HAP-1 (cell line): ENCODE measurements around the gene PCDHGA3.
"Not testable (repeated sequence)": the region's sequence is repeated elsewhere in the genome, so short reads cannot be mapped to it uniquely, and the experiment has no call there.

ENCODE experiments used
- DNase-seq, 2 experiments: peaks; one replicate each; pipeline ENCODE4 v3.0.0-alpha.2; 2016 to 2020; ENCODE audit warnings: low spot score in 2 of 2
- H3K27me3 ChIP-seq: fragments of 250-450 bp; sonication (Bioruptor Pico); 2 replicates; pipeline ENCODE4 v1.5.1; 2020; ENCODE audit warnings: low read depth, mild to moderate bottlenecking, moderate library complexity
- H3K36me3 ChIP-seq: fragments of 250-450 bp; sonication (Bioruptor Pico); replicated peaks from 2 replicates; pipeline ENCODE4 v1.5.1; 2020; ENCODE audit warnings: mild to moderate bottlenecking
- H3K4me1 ChIP-seq: fragments of 250-450 bp; sonication (Bioruptor Pico); 2 replicates; pipeline ENCODE4 v1.5.1; 2020; ENCODE audit warnings: mild to moderate bottlenecking
- H3K4me3 ChIP-seq: fragments of 250-450 bp; sonication (Bioruptor Pico); 2 replicates; pipeline ENCODE4 v1.5.1; 2020; ENCODE audit warnings: mild to moderate bottlenecking, moderate library complexity
- H3K9me3 ChIP-seq: fragments of 250-450 bp; sonication (Bioruptor Pico); 2 replicates; pipeline ENCODE4 v1.5.1; 2020; ENCODE audit warnings: mild to moderate bottlenecking, moderate library complexity
- in situ Hi-C: fragments of 300-500 bp; cut with MboI; formaldehyde crosslinking; loops from 3 replicates; pipeline ENCODE4 v1.14.3; 2020; ENCODE audit warnings: low sequenced_read_pairs, inconsistent platforms, mixed read lengths

The PCDHGA3 gene

DNA sequence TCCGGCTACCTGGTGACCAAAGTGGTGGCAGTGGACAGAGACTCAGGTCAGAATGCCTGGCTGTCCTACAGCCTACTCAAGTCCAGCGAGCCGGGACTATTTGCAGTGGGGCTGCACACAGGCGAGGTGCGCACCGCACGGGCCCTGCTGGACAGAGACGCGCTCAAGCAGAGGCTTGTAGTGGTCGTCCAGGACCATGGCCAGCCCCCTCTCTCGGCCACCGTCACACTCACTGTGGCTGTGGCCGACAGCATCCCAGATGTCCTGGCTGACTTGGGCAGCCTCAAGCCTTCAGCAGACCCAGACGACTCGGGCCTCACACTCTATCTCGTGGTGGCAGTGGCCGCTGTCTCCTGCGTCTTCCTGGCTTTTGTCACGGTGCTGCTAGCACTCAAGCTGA lies 13.3 kb downstream of the PCDHGA3 start:
- H3K27me3 ChIP-seq, result no peaks in the 10 kb centered on the region
- in situ Hi-C loops, result loop anchor here (10.0 kb wide), 1 partner anchor 208 kb away; no protein-coding TSS in a partner anchor
- H3K4me3 ChIP-seq, result no peak overlapping the region
- no peaks in the 10 kb centered on the region for H3K9me3 ChIP-seq
- H3K36me3 ChIP-seq, result no peaks in the 10 kb centered on the region
- DNase-seq, result no peak
- no peaks in the 10 kb centered on the region for H3K4me1 ChIP-seq

DNA sequence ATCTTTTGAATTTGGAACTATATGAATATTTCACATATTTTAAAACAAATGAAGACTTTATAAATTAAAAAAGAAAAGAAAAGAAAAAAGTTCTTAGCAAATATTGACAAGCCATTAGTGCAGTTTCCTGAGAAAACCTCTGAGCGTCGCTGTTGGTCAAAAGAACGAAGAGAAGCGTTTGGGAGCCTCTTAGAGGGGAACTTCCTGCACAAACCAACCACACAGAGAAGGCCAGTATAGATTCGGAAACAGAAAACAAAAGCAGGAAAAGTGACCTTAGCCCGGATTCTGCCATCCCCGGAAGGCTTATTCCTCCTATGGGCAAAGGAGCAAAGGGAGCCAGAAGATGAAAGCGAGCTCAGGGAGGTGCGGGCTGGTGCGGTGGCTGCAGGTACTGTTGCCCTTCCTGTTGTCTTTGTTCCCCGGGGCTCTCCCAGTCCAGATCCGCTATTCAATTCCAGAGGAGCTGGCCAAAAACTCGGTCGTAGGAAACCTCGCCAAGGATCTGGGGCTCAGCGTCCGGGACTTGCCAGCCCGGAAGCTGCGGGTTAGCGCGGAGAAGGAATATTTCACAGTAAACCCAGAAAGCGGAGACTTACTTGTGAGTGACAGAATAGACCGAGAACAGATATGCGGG lies 16.3 kb downstream of the PCDHGA3 start, which contains the start of gene PCDHGB2:
PCDHGB2 (plus strand) TSS at position 205 of the 637 bp plus-strand sequence; CDS start at position 347, 142 bp downstream.
- in situ Hi-C loops, result loop anchor here (10.0 kb wide), 1 partner anchor 205 kb away; no protein-coding TSS in a partner anchor
- peak; percentile 27 to 29 for DNase-seq
- no peaks in the 10 kb centered on the region for H3K36me3 ChIP-seq
- no peaks in the 10 kb centered on the region for H3K27me3 ChIP-seq
- H3K4me3 ChIP-seq, result no peak within 1 kb of the TSS
- 0 out of 2 replicates have a peak, but pooled peaks cover 3% of the 10 kb centered on the region for H3K9me3 ChIP-seq
- H3K4me1 ChIP-seq, result no peaks in the 10 kb centered on the region

DNA sequence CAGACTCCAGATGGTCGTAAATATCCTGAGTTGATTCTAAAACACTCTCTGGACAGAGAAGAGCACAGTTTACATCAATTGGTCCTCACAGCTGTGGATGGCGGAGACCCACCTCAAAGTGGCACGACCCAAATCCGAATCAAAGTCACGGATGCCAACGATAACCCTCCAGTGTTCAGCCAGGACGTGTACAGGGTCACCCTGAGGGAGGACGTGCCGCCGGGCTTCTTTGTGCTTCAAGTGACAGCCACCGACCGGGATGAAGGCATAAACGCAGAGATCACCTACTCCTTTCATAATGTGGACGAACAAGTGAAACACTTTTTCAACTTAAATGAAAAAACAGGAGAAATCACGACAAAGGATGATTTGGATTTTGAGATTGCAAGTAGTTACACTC lies 17.1 kb downstream of the PCDHGA3 start:
- no peak for DNase-seq
- H3K27me3 ChIP-seq, result no peaks in the 10 kb centered on the region
- H3K36me3 ChIP-seq, result no peaks in the 10 kb centered on the region
- no peak overlapping the region for H3K4me3 ChIP-seq
- in situ Hi-C loops, result no loop called here
- H3K4me1 ChIP-seq, result no peaks in the 10 kb centered on the region
- 0 out of 2 replicates have a peak, but pooled peaks cover 3% of the 10 kb centered on the region for H3K9me3 ChIP-seq

DNA sequence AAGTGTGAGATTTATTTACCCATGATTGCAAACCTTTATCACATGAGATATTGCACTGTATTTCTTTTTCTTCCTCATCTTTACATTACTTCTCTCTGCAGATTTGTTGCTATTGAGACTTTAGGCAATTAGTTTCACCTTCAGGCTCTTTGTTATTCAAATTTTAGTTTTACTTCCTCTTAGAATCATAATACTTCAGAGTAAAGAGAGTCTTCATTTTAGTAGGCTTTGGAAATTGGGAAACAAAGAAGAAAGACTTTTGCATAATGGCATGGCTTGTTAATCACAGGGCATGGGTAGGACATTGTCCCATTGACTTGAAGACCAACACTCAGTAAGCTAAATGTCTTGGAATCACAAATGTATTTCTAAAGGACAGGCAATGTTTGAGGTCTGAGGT lies 19.1 kb downstream of the PCDHGA3 start:
- in situ Hi-C loops, result no loop called here

DNA sequence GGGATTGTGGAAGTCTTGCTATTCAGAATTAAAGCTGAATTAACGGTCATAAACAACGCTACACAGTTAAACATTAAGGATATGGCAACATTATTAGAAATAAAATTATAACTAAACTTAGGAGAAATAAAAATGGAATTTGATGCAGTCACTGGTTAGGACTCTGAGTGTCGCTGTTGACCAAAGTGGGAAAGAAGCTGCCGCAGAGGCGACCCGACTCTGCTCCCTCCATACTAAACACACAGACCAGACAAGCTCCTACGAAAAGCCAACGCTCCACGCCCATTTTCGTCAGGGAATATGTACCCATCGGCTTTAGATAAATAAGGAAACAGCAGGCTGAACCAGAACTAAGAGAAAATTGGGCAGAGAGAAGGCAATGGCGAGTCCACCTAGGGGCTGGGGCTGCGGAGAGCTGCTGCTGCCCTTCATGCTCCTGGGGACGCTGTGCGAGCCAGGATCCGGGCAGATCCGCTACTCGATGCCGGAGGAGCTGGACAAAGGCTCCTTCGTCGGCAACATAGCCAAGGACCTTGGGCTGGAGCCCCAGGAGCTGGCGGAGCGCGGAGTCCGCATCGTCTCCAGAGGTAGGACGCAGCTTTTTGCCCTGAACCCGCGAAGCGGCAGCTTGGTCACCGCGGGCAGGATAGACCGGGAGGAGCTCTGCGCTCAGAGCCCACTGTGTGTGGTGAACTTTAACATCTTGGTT lies 20.5 kb downstream of the PCDHGA3 start, which contains the start of gene PCDHGA5:
PCDHGA5 (plus strand) TSS at position 211 of the 709 bp plus-strand sequence; CDS start at position 380, 169 bp downstream.
- DNase-seq, result no peak
- H3K36me3 ChIP-seq, result no peaks in the 10 kb centered on the region
- H3K9me3 ChIP-seq, result 0 out of 2 replicates have a peak, but pooled peaks cover 3% of the 10 kb centered on the region
- H3K27me3 ChIP-seq, result no peaks in the 10 kb centered on the region
- H3K4me1 ChIP-seq, result no peaks in the 10 kb centered on the region
- H3K4me3 ChIP-seq, result no peak within 1 kb of the TSS
- in situ Hi-C loops, result no loop called here

More for the DNA sequence above, 19.1 kb downstream of the PCDHGA3 start:
- 0 out of 2 replicates have a peak, but pooled peaks cover 3% of the 10 kb centered on the region for H3K9me3 ChIP-seq
- no peak overlapping the region for H3K4me3 ChIP-seq
- no peak for DNase-seq
- no peaks in the 10 kb centered on the region for H3K4me1 ChIP-seq
- no peaks in the 10 kb centered on the region for H3K36me3 ChIP-seq
- no peaks in the 10 kb centered on the region for H3K27me3 ChIP-seq

DNA sequence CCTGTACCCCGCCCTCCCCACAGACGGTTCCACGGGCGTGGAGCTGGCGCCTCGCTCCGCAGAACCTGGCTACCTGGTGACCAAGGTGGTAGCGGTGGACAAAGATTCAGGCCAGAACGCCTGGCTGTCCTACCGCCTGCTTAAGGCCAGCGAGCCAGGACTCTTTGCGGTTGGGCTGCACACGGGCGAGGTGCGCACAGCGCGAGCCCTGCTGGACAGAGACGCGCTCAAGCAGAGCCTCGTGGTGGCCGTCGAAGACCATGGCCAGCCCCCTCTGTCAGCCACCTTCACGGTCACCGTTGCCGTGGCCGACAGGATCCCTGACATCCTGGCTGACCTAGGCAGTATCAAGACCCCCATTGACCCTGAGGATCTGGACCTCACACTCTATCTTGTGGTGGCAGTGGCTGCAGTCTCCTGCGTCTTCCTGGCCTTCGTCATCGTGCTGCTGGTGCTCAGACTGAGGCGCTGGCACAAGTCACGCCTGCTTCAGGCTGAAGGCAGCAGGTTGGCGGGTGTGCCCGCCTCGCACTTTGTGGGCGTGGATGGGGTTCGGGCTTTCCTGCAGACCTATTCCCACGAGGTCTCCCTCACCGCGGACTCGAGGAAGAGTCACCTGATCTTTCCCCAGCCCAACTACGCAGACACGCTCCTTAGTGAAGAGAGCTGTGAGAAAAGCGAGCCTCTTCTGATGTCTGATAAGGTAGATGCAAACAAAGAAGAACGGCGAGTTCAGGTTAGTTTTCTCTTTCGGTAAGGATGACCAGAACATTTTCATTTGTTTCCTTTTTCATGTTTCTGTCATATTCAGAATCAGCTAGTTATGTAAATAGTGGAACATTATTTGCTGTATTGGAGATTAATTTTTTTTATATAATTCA lies 22.6 kb downstream of the PCDHGA3 start:
- Histone ChIP-seq H3K4me3 (no peak overlapping the region), H3K9me3 (0 out of 2 replicates have a peak, but pooled peaks cover 3% of the 10 kb centered on the region), H3K27me3 (no peaks in the 10 kb centered on the region; the same call in 1 of the 2 replicates), H3K36me3 (no peaks in the 10 kb centered on the region), H3K4me1 (no peaks in the 10 kb centered on the region)
- DNase-seq, result no peak
- in situ Hi-C loops, result no loop called here

DNA sequence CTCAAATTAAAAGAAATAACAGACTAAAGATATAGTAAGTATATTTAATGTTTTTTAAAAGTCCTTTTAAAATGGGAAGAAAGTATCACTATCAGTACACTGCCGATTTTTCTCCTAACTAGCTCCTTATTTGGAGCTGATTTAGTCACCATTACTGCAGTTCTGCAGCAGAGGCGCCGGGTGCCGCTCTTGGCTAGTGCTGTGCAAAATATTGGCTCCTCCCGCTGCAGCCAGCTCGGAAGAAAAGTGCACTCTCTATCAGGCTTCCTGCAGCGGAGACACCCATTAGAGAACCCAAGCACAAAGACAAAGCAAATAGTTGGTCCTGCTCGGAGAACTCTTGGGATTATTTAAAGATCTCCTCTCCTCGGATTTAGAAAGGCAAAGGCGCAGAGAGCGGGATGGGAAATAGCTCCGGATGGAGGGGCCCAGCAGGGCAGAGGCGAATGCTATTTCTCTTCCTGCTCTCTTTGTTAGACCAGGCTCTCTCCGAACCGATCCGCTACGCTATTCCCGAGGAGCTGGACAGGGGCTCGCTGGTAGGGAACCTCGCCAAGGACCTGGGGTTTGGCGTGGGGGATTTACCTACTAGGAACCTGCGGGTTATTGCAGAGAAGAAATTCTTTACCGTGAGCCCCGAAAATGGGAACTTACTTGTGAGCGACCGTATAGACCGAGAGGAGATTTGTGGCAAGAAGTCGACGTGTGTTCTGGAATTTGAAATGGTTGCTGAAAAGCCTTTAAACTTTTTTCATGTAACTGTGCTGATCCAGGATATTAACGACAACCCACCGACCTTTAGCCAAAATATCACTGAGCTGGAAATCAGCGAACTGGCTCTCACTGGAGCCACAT lies 26.6 kb downstream of the PCDHGA3 start, which contains the start of gene PCDHGB3:
PCDHGB3 (plus strand) TSS at position 249 of the 855 bp plus-strand sequence; CDS start at position 402, 153 bp downstream.
- no peak for DNase-seq
- Histone ChIP-seq H3K9me3 (no peaks in the 10 kb centered on the region), H3K27me3 (no peaks in the 10 kb centered on the region; the same call in 1 of the 2 replicates), H3K4me1 (no peaks in the 10 kb centered on the region), H3K4me3 (no peak within 1 kb of the TSS), H3K36me3 (no peaks in the 10 kb centered on the region)
- in situ Hi-C loops, result no loop called here

DNA sequence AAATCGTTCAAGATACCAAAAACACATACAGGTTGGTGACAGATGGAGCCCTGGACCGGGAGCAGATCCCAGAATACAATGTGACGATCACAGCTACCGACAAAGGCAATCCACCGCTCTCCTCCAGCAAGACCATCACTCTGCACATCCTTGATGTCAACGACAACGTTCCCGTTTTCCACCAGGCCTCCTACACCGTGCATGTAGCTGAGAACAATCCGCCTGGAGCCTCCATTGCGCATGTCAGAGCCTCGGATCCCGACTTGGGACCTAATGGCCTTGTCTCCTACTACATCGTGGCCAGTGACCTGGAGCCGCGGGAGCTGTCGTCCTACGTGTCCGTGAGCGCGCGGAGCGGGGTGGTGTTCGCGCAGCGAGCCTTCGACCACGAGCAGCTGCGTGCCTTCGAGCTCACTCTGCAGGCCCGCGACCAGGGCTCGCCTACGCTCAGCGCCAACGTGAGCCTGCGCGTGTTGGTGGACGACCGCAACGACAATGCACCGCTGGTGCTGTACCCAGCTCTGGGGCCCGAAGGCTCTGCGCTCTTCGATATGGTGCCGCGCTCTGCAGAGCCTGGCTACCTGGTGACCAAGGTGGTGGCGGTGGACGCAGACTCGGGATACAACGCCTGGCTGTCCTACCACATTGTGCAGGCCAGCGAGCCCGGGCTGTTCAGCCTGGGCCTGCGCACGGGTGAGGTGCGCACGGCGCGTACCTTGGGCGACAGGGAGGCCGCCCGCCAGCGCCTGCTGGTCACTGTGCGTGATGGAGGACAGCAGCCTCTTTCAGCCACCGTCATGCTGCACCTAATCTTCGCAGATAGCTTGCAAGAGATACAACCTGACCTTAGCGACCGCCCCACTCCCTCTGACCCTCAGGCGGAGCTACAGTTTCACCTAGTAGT lies 28.2 kb downstream of the PCDHGA3 start:
- H3K36me3 ChIP-seq, result no peaks in the 10 kb centered on the region
- in situ Hi-C loops, result no loop called here
- H3K4me3 ChIP-seq, result no peak overlapping the region
- H3K4me1 ChIP-seq, result no peaks in the 10 kb centered on the region
- no peaks in the 10 kb centered on the region for H3K9me3 ChIP-seq
- no peak for DNase-seq
- no peaks in the 10 kb centered on the region; the same call in 1 of the 2 replicates for H3K27me3 ChIP-seq

DNA sequence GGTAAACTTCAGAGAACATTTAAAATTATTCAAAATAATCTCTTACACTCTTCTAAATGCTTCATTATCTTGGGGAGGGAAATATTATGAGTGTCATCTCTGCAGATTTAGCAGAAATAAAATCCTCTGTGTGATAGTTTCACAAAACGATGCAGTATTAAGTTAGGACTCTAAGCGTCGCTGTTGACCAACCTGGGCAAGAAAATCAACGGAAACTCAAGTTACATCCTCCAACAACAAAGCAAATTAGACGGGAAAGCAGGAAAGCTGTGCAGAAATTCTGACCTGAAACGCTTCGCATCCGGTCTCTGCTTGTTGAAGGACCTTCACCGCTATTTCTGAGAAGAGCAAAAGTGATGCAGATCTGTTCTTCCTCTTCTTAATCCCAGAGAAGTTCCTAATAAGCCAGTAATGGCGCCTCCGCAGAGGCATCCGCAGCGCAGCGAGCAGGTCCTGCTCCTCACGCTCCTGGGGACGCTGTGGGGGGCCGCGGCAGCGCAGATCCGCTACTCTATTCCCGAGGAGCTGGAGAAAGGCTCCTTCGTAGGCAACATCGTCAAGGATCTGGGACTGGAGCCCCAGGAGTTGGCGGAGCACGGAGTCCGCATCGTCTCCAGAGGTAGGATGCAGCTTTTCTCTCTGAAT lies 30.2 kb downstream of the PCDHGA3 start, which contains the start of gene PCDHGA6:
PCDHGA6 (plus strand) TSS at position 219 of the 645 bp plus-strand sequence; CDS start at position 412, 193 bp downstream.
- Histone ChIP-seq H3K9me3 (no peaks in the 10 kb centered on the region), H3K36me3 (no peaks in the 10 kb centered on the region), H3K4me3 (no peak within 1 kb of the TSS), H3K27me3 (no peaks in the 10 kb centered on the region; the same call in 1 of the 2 replicates), H3K4me1 (no peaks in the 10 kb centered on the region)
- no peak for DNase-seq
- in situ Hi-C loops, result no loop called here

DNA sequence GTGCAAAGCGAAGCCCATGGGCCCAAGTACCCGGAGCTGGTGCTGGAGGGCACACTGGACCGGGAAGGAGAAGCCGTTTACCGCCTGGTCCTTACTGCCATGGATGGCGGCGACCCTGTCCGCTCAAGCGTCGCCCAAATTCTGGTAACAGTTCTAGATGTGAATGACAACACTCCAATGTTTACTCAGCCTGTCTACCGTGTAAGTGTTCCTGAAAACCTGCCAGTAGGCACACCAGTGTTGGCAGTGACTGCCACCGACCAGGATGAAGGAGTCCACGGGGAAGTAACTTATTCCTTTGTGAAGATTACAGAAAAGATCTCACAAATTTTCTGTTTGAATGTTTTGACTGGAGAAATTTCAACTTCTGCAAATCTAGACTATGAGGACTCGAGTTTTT lies 31.0 kb downstream of the PCDHGA3 start:
- H3K4me1 ChIP-seq, result no peaks in the 10 kb centered on the region
- no peaks in the 10 kb centered on the region; the same call in 1 of the 2 replicates for H3K27me3 ChIP-seq
- no peak for DNase-seq
- H3K9me3 ChIP-seq, result no peaks in the 10 kb centered on the region
- in situ Hi-C loops, result no loop called here
- no peaks in the 10 kb centered on the region for H3K36me3 ChIP-seq
- no peak overlapping the region for H3K4me3 ChIP-seq

DNA sequence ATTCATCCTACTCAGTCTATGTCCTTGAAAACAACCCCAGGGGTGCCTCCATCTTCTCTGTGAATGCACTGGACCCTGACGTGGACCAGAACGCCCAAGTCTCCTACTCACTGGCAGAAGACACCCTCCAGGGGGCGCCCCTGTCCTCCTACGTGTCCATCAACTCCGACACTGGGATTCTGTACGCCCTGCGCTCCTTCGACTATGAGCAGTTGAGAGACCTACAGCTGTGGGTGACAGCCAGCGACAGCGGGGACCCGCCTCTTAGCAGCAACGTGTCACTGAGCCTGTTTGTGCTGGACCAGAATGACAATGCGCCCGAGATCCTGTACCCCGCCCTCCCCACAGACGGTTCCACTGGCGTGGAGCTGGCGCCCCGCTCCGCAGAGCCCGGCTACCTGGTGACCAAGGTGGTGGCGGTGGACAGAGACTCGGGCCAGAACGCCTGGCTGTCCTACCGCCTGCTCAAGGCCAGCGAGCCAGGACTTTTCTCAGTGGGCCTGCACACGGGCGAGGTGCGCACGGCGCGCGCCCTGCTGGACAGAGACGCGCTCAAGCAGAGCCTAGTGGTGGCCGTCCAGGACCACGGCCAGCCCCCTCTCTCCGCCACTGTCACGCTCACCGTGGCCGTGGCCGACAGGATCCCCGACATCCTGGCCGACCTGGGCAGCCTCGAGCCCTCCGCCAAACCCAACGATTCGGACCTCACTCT lies 32.0 kb downstream of the PCDHGA3 start:
- in situ Hi-C loops, H3K36me3 ChIP-seq, H3K9me3 ChIP-seq, H3K4me3 ChIP-seq, H3K27me3 ChIP-seq, H3K4me1 ChIP-seq: not testable (repeated sequence)
- peak in 1 of 2 experiments; percentile 24 for DNase-seq
